NCI-H774 (cell line): Measurements from ENCODE around the gene IMPG1.

Experiments
- DNase-seq: peaks from one replicate; lab custom pipeline; 2025; lab: John Stamatoyannopoulos, UW

IMPG1 gene, protein sequence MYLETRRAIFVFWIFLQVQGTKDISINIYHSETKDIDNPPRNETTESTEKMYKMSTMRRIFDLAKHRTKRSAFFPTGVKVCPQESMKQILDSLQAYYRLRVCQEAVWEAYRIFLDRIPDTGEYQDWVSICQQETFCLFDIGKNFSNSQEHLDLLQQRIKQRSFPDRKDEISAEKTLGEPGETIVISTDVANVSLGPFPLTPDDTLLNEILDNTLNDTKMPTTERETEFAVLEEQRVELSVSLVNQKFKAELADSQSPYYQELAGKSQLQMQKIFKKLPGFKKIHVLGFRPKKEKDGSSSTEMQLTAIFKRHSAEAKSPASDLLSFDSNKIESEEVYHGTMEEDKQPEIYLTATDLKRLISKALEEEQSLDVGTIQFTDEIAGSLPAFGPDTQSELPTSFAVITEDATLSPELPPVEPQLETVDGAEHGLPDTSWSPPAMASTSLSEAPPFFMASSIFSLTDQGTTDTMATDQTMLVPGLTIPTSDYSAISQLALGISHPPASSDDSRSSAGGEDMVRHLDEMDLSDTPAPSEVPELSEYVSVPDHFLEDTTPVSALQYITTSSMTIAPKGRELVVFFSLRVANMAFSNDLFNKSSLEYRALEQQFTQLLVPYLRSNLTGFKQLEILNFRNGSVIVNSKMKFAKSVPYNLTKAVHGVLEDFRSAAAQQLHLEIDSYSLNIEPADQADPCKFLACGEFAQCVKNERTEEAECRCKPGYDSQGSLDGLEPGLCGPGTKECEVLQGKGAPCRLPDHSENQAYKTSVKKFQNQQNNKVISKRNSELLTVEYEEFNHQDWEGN

DNA sequence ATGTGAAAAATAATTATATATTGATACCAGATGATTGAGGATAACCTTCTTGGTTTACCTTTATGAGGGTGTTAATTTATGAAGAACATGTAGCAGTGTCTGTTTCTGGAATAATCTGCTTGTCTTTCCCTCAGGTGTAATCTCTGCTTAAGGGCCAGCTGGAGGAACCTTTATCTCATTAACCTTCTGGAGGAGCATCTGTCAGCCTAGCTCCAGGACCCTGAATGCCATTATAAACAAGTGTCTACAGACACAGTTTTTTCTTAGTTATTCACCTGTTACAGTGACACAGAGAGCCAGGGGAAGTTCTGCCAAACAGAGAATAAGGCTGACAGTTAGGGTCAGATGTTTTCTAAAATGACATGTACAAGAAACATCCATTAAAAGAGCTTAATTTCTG, at the start of gene IMPG1:
Gene IMPG1 (minus strand): TSS at position 101 of the 400 bp plus-strand sequence. CDS start 174 bp downstream, outside the sequence.
- no peak for DNase-seq

DNA sequence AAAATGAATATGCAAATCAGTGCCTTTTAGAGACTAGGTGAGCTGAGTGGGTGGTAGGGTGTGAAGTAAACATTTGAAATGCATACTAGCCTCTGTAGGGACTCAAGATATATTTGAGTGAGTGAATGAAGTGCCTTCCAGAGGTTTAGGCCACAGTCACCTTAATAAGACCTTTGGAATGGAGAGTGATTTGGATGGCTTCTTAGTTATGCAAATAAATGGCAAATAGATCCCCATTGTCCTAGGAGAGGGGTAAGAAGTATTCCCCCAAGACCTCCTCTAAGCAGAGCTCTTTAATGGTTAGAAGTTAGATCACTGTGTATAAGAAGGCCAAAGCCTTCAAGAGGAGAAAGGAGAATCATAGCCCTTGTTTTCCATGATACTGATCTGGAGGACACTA, 47.8 kb upstream of the IMPG1 start:
- no peak for DNase-seq

DNA sequence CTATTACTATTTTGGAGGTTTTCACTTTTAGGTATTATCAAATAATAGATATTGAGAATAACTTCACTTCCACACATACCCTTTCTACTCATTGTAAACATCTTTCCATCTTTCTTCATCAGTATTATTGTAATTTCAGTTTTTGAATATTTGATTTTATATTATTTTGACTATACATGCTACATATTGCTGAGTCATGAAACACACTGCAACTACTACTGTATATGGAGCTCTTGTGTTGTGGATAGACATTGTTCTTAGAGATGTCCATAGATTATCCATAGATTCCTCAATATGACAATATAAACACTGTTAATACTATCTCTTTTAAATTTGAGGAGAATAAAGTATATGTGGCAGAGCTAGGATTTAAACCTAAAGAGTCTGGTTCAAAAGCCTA, 819 bp upstream of the IMPG1 start:
- no peak for DNase-seq

DNA sequence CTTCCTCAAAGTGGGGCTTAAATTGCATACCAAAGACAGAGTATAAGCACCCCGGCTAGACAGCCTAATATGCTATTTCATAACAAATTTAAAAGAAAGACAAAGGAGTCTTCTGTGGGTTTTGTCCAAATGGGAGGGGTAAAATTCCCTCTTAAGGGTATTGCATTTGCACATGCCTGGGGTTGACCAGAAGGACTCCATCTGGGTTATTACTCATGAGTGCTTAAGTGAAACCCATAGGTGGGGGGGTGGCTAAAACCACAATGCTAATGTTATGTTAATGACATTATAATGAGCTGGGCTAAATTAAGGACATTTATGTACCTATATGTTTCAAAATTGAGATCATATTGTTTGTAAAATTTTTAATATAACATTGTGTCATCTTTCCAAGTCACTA, 15.0 kb downstream of the IMPG1 start:
- DNase-seq = no peak

DNA sequence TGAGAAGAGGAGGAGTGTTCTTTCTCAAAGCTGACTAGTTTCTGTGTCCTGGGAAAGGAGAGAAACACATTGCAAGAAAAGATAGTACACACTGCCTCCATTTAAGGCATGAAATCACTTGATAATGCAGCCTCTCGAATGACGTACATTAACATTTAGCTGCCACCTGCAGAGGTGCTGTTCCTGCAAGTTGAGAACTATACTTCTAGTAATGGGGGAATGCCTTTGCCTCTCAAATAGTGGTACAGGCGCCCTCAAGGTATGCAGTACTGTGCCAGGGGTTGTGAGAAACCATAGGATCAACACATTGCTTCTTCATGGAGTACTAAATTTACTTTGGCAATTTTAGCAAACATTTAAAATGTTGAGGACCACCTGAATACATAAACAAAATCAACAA, 20.1 kb downstream of the IMPG1 start:
- DNase-seq = no peak

DNA sequence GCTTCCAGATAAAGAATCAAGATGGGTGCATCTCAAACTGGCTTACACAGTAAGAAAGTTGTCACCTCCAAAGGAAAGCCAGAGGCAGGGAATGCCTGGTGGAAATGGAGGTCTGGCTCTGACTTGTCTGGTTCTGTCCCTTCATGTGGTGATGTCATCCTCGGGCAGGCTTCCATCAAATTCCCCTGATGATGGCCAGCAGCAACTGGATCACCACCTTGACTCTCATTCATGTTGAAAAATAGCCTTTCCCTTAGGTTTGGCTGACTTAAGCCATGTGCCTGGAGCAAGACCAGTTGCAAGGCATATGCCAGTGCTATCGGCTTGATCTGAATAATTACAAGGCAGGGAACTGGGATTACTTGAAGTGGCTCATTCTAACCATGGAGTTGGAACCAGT, 28.8 kb downstream of the IMPG1 start:
- no peak for DNase-seq

DNA sequence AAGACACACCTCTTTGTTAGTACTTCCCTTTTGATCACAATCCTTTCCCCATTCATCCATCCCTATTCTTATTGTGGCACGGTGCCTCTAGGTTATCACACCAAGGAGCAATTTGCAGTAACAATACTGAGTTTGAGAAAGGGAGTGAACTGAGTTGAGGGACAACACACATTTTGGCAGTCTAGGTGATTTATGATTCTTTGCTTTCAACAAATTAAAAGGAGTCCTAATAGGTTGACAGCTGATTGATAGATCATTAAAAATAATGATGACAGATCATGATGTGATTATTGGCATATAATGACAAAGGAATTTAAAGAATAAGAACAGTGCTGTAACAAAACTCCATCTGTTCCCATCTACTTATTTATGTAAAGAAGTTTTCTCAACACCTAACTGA, 36.7 kb downstream of the IMPG1 start:
- no peak for DNase-seq

DNA sequence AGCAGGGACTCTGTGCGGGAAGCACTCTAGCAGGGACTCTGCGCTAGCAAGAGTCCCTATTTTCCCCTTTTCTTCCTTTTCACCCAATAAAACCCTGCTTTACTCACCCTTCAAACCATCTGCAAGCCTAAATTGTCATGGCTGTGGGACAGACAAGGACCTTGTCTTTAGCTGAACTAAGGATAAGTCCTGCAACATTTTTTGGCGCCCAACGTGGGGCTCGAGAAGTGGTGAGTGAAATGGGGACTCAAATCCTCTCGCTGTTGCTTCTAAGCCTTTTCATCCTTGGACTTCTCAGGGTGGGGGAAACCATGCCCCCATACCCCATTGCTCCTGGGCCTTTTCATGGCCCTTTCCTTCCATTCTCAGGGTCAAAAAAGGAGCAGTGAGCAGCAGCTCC, 46.4 kb downstream of the IMPG1 start:
- no peak for DNase-seq

DNA sequence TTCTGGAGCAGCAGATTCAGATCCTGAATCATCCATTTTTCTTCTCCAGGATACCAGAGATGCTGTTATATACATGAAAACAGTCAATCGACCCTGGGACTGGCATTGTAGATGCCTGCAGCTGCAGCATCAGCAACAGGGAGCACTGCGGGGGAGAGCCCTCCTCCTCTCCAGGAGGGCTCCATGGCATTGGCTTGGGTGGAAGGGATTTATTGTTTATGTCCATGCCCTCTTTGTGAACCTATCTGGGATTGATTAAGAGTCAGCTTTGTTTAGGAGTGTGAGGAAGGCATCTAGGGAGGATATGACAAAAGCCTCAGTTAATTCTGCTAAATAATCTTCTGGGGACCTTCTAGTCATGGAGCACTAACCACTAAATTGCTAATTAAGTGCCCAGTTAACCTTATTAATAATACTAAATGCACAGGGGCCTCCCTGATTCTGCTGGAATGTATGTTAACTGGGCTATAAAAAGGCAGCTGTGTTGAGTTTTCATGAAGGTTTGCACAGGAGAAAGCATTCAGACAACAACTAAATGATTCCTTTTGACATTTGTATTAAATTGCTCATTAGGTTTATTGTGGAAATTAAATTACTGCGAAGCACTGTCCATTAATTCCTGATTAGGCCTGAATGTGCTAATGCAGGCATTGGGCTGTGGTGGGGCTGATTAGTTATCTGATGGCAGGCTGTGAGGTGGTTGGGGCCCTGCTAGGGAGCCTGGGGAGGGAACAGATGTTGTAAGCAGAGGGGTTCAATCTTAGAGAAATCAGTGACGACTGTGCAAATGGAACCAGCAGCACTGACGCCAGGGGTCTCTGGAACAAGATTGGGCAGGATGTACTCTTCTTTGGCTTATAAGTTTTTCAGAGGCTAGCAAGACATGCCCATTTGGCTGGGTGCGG, 57.6 kb downstream of the IMPG1 start:
- no peak for DNase-seq

DNA sequence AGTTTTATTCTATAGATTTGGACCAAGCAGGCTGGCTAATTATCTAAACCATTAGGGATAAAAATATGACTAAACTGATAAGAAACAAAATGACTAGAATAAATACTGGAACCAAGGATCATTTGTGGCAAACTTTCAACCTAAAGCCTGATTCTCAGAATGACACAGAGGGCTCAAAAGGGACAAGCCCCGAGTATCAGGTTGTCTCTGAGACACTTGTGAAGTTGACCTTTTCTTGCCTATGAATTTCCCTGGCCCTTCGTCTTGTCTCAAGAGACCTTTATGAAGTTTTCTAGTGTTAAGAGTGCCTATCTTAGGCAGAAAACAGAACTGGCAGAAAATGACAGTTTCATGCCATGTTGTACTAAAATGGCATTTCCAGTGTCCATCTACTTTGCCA, 68.3 kb downstream of the IMPG1 start:
- no peak for DNase-seq

DNA sequence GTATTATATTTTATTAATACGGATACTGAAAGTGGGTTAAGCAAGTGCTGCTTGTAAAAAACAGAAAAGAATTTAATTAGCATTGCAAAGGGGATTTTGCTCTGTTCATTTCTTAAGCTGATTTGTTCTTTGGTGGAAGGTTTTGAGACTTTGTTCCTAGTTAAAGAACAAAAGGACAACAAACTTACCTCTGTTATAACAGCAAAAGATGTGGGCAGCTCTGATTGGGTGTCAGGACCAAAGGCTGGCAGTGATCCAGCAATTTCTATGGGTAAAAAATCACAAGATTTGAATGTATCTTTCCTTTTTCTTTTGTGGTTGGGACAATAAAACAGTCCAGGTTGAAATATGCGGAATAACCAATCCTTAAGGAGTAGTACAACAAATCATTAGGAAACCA, 68.8 kb downstream of the IMPG1 start:
- DNase-seq = no peak

DNA sequence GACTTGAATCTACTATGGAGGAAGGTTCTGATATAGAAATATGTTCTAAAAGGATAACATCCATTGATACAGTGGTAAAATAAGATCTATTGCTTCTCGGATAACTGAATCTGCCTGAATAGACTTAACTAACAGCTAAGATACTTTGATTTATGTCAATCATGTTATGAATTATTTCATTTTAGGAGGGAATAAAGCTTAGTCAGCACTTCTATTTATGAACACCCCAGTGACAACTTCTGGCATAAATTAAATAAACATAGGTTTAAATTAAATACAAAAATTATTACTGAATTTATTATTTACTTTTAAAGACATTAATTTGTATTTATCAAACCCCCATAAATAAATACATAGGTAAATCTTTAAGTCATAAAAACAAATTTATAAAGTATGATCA, 69.3 kb downstream of the IMPG1 start:
- DNase-seq = no peak

DNA sequence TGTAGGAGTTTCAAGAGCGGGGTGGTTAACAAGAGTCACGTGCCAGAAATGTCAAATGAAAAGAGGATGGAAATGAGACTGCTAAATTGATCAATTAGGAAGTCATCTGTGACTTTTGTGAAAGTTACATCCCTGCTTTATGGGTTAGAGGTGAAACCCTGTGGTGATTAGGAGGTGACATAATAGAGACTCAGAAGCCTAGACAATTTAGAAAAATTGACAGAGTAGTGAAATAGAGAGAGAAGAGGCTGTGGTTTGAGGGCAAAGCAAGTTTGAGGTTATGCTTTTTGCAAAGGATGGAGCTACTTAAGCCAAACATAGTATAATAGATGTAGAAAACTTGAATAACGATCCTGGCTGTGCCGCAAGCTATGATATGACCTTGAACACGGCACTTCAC, 71.8 kb downstream of the IMPG1 start:
- no peak for DNase-seq

DNA sequence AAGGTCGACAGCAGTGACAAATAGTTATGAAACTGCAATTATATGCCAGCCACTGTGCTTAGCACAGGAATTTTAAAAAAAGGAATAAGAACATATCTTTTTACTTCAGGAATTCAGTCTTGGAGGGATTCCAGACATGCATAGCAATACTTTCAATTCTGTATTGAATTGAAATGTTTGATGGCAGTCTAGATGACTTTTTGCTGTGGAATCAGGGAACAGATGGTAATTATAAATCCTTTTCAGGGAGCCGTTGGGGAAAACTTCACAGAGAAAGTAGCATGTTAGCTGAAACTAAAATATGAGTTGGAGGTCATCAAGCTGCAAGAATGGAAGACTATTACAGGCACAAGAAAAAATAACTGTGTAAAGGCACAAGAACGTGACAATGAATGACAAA, 74.8 kb downstream of the IMPG1 start:
- no peak for DNase-seq

DNA sequence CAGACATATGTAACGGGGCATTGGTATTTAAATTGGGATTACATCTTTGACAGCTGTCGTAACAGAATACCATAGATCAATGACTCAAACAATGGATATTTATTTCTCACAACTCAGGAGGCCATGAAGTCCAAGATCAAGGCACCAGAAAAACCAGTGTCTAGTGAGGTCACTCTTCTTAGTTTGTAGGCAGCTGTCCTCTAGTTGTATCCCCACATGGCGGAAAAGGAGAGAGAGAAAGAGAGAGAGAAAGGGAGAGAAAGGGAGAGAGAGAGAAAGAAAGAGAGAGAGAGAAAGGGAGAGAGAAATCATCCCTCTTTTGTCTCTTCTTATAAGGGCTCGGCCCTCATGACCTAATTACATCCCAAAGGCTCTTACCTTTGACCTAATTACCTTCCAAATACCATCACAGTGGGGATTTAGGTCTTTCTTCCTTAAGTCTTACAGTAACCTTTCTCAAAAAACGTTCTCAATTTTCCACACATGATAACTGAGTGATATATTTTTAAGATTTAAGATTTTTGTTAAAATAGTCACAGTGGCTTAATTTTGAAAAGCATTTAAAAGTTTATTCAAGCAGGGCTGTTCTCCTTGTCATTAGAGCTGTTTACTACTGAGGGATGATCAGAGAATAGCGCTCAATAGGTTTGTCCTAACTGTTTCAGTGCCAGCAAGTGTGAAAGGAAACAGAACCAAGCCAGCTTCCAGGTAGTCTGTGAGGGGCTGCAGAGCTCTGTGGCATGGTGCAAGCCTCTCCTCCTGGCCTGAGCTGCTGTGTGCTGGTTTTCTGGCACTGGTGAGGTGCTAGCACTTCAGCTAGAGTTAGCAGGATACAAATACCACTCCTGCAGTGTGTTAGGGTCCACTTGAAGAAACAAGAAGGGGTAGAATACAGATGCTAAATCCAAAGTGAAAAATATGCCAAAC, 79.0 kb downstream of the IMPG1 start:
- no peak for DNase-seq

DNA sequence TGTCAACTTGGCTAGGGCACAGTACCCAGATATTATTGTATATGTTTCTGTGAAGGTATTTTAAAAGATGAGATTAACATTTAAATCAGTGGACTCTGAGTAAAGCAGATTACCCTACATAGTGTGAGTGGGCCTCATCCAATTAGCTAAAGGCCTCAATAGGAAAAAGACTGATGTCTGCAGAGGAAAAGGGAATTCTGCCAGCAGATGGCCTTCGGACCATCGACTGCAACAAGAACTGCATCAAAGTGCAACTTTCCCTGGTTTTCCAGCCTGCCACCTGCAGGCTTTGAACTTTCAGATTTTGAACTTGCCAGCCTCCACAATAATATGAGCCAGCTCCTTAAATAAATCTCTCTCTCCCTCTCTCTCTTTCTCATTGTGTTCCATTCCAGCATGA, 80.5 kb downstream of the IMPG1 start:
- DNase-seq = no peak

DNA sequence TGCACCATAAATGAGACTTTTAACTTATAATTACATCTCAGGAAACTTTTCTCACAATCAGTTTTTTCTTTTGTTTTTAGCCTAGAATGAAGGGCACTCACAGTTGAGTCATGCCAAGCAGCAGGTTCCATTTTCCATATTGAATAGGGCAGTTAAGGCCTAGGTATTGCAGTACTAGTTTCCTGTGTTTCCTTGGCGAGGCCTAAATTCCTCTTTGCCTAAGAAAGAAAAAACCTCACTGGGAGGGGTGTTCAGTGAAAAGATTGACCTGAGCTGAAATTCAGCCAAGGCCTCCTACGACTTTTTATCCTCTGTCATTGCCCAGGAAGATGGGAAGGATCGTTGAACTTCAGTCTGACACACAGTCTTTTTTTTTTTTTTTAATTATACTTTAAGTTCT, 85.5 kb downstream of the IMPG1 start:
- no peak for DNase-seq

DNA sequence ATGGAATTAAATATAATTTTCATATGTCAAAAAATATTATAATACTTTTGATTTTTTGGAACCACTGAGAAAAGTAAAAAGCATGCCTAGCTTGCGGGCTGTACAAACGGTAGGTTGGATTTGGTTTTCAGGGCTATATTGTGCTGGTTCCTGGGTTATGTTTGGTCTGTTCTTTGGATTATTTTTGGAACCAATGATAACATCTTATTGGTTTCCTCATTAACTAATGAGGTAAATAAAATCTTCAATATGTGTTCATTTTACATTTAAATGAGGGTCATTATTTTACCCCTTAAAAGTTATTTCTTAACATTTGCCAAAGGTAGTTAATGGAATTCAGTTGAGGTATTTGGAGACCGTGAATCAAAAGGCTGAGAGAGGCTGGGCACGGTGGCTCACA, 96.6 kb downstream of the IMPG1 start:
- DNase-seq = no peak

DNA sequence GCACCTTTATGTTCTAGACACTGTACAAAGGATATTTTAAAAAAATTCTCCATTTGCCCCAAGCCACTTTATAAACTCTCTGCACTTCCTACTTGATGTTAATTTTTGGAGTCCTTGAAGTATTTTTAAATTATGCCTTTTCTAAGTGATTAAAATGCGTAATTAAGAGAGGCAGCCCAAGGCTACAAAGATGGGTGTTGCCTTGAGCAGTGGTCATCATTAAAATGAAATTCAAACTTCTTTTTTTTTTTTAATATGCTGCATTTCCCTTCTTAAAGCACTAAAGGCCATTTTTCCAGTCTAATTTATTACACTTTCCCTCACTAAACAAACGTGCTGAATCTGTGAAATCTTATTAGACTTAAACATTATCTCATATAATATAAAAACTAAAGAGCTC, 102.4 kb downstream of the IMPG1 start:
- DNase-seq = no peak

DNA sequence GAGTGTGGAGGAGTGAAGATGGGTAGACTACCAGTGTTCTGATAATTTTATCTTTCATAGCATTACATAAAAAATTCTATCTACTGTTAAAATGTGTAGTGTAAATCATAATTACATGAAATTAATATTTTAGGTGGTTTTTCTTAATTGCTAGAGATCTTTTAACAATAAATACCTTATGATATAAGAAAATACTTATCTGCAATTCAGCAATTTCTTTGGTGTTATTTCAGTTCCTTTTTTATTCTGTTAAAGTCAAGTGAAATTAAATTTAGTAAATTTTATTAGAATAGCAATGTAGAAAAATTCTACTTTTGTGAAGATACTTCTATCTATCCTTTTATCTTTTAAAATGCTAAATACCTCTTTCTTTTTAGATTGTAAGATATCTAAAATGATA, 104.3 kb downstream of the IMPG1 start:
- DNase-seq = no peak

DNA sequence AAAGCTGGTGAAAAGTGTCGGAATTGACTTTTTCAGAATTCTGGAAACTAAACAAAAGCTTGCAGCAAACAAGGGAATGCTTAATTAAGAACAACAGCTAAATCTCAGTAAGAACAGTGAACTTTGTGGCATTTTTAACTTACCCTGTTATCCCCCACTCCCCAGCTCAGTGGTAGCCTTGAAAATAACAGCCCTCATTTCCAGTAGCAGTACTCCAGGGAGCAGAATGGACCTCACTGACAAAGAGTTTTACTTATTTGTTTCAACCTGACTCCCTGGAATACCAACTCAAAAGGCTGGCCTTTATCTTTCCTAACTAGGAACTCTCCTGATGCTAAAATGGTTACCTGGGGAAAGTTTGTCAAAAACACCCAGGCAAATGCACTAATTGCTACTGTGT, 108.9 kb downstream of the IMPG1 start:
- DNase-seq = no peak
